GM19372 (cell line): ENCODE data around the gene GHDC.
"Not testable (repeated sequence)": the region's sequence is repeated elsewhere in the genome, so short reads cannot be mapped to it uniquely, and the experiment has no call there.

ENCODE experiments used
- ATAC-seq: cut with Tn5 transposase; IDR thresholded peaks from one replicate; pipeline ENCODE4 v1.9.1; 2021; ENCODE audit warnings: mild to moderate bottlenecking, low read depth, moderate library complexity; ENCODE audit not compliant: unreplicated experiment

The GHDC gene, protein sequence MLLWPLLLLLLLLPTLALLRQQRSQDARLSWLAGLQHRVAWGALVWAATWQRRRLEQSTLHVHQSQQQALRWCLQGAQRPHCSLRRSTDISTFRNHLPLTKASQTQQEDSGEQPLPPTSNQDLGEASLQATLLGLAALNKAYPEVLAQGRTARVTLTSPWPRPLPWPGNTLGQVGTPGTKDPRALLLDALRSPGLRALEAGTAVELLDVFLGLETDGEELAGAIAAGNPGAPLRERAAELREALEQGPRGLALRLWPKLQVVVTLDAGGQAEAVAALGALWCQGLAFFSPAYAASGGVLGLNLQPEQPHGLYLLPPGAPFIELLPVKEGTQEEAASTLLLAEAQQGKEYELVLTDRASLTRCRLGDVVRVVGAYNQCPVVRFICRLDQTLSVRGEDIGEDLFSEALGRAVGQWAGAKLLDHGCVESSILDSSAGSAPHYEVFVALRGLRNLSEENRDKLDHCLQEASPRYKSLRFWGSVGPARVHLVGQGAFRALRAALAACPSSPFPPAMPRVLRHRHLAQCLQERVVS

DNA sequence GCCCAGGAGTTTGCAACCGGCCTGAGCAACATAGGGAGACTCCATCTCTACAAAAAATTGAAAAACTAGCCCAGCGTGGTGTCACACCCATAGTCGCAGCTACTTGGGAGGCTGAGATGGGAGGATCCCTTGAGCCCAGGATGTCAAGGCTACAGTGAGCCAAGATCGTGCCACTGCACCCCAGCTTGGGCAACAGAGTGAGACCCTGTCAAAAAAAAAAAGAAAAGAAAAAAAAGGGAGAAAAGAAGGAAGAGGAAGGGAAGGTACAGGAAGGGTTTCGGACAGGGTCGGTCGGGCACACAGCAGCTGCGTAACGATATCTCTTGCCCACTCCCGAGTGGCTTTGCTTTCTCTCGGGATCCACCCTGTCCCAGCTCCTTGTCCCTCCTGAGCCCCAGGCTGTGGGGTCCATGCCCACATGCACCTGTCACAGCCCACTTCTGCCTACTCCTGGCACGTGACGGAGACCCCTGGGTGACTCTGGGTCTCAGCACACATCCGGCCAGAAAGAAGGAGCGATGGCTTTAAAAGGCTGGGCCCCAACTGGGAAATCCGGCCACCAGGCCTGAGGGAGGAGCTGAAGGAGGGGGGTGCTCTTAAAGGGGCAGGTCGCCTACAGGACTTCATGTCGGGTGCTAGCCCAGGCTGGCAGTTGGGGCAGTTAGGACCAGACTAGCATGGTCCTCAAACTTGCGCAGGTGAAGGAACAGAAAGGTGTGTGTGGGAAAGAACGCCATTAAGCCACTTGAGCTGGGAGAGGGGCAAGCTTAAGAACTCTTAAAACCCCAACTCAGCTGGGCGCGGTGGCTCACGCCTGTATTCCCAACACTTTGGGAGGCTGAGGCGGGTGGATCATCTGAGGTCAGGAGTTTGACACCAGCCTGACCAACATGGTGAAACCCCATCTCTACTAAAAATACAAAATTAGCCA lies at the start of gene GHDC:
Gene GHDC, minus strand, starts transcription at position 526 of the 931 bp plus-strand sequence. CDS start 913 bp downstream, outside the sequence.
- peak; percentile 95 for ATAC-seq

DNA sequence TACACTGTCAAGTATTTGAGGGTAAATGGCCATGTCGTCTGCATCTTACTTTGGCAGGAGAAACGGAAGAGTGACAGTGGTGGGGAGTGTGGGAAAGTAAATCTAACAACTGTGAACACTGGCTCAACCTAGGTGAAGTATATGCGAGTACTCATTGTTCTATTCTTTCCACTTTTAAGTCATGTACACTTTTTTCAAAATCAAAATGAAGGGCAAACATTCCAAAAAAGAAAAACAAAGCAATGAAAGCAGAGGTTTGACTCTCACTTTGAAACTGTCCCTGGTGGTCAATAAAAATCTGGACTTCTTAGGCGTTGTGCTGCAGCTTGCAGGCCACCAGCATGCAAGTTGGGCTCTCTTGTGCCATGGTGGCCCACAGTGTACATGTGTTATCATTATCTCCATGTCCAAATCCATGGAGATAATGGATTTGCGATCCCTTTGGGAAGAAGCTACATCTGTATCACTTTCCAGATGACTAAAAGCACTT lies 49.2 kb upstream of the GHDC start:
- ATAC-seq, result no peak

DNA sequence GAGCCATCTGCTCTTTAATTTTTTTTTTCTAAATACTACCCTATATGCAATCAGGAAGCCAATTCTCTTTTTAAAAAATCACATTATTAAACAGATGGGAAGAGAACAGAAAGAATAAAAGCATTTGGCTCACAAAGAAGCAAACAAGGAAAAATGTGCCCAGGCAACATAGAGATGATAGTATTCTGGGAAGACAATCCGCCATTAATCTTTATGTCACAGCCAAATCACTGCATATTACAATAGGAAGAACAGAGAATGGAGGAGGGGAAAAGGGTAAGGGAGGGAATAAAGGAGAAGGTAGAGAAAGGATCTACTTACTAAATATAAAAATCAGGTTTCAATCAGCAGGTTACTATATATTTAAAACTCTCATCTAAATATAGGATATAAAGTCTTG lies 47.6 kb upstream of the GHDC start:
- ATAC-seq, result no peak

DNA sequence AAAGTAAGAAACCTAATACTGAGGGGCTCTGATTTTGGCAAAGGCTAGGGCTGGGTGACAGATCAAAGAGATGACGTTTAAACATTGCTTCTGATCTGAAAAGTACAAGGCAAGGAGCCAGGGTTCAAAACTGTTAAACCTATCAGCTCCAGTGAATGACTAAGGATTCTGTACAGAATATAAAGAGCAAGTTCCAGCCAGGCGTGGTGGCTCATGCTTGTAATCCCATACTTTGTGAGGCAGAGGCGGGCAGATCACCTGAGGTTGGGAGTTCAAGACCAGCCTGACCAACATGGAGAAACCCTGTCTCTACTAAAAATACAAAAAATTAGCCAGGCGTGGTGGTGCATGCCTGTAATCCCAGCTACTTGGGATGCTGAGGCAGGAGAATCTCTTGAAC lies 46.6 kb upstream of the GHDC start:
- ATAC-seq, result not testable (repeated sequence)

DNA sequence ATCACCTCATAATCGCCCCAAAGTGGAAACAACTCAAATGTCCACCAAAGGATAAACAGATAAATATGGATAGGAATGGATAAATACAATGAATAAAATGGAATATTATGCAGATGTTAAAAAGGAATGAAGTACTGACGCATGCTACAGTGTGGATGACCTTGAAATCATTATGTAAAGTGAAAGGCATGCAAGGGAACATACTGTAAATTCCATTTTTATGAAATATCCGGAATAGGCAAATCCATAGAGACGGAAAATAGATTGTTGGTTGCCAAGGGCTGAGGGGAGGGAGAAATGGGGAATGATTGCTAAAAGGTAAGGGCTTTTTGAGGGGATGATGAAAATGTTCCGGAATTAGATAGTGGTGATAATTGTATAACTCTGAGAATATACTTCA lies 45.9 kb upstream of the GHDC start:
- no peak for ATAC-seq

DNA sequence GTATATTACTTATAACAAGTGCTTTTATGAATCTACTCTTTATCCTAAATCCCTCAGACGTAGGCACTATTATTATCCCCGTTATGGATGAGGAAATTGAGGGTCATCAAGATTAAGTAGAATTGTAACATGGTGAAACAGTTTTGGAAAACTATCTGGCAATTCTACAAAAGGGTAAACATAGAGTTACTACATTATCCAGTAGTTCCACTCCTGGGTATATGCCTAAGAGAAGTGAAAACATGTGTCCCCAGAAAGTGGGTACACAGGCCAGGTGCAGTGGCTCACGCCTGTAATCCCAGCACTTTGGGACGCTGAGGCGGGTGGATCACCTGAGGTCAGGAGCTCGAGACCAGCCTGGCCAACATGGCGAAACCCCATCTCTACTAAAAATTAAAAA lies 45.3 kb upstream of the GHDC start:
- not testable (repeated sequence) for ATAC-seq

DNA sequence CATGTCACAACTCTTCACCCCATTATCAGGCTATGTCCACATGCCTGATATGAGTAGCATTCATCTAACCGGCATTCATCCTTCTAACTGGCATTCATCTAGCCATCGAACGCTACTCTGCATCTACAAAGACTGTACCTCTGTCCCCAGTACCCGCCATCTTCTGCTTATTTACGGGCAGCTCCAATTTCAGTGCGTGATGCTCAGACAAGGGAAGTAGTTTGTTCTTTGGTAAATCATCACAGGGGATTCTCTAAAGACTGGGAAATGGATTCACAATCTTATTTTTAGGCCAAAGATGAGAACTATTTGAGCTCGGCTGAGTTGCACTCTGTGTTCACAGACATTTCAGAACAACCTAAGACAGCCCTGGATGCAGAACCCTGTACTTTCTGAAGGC lies 42.5 kb upstream of the GHDC start:
- ATAC-seq, result no peak

DNA sequence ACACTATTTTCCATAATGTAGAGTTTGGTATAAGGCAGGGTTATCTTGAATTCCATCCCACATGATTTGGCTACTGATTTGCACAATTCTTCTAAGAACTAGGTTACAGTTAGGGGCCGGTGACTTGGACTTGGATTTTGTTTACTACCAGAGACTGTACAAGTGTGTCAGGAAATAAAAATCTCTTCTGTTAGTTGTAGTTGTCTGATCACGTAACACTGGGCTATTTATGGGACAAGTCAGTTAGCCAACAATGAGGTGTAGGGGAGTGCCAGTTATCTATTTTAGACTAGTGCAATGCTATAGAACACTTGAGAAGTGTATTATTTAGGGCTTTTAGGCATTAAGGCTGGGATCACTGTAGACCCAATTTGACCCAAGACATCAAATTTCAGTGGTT lies 39.7 kb upstream of the GHDC start:
- ATAC-seq, result no peak

DNA sequence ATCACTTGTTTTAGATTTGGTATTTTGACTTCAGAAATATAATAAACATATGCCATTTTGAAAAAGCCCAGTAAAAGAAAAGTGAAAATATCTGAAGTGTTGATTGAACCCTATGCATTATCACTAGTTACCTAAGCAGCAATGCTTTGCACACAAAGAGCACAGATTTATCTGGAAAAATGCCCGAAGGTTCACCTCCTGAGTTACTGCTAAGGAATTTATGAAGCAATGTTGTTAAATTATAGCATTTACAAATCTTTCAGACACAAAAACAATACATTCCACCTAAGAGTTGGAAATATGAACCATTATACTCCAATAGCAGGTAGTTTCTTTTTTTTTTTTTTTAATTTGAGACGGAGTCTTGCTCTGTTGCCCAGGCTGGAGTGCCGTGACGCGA lies 38.9 kb upstream of the GHDC start:
- ATAC-seq, result no peak

DNA sequence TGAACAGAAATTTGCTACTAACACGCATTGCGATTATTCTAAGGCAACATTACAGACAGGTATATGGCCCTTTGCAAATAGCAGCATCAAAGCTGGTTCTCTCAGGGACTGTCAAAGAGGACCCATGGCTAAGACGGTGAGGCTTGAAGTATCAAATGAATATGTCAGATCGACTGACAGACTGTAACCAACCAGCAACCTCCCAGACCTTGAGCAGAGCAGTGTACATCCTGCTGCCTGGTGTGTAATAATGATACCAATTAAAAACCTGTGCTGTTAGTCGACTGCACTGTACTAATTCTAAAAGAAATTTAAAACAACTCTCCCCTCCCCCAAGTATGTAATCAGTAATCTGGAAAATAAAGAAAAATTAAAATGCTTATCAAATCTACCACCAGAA lies 35.9 kb upstream of the GHDC start:
- no peak for ATAC-seq

DNA sequence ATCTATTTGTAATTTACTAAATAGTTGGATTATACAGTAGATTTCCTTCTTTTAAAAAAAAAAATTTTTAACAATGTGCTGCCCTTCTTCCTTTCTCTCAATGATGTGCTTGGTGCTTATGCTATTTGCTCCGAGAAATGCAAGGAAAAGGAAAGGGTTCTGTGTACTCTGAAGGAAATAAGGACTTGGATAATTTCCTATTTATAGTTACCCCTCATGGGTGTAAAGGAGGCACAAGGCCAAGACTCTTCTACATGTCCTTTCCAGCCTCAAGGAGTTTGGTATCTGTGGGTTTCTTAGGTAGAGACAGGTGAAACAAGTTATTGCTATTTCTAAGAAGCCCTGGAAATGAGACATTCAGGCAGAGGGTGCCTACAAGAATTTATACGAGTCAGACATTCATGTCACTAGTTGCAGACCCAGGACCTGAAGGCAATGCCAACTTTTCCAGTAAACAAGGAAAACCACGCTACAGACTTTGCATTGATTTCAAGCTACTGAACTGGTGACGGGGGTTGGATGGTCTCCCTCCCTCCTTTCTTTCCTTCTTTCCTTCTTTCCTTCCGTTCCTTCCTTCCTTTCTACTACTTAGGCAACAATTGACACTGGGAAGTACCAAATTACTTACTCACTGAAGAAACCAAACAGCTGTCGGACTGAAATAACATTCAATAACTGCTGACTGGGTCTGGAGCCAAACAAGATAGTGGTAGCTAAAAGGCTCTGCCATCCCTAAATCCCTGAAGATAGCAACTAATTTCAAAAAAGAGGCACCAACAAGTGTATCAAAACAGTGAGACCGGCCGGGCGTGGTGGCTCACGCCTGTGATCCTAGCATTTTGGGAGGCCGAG lies 33.8 kb upstream of the GHDC start:
- no peak for ATAC-seq

DNA sequence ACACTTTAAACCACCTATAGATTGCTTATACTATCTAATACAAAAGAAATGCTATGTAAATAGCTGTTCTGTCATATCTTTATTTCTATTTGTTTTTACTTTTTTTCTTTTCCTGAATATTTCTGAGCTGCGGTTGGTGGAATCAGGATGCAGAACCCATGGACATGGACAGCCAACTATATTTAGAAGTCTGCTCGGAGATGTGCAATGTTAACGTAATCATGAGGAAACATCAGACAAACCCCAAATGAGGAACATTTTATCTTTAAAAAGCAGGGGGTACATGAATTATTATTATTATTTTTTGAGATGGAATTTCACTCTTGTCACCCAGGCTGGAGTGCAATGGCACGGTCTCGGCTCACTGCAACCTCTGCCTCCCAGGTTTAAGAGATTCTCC lies 31.4 kb upstream of the GHDC start:
- no peak for ATAC-seq

DNA sequence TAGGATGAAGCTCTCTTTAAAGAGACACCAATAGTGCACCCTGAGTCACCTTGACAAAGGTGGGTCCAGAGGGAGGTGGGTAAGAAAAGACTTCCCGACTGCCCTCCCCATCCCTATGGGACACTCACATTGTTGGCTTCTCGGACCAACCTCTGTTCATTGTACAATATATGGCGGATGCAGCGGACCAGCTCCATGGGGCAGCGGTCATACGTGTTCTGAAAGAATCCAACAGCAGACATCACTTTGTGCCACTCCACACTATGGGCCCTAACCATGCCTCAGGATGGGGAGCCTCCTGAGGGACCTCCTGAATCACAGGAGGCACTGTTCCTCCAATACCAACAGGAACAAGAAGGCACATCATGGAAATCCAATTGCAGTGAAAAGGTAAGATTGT lies 30.4 kb upstream of the GHDC start:
- ATAC-seq, result no peak

DNA sequence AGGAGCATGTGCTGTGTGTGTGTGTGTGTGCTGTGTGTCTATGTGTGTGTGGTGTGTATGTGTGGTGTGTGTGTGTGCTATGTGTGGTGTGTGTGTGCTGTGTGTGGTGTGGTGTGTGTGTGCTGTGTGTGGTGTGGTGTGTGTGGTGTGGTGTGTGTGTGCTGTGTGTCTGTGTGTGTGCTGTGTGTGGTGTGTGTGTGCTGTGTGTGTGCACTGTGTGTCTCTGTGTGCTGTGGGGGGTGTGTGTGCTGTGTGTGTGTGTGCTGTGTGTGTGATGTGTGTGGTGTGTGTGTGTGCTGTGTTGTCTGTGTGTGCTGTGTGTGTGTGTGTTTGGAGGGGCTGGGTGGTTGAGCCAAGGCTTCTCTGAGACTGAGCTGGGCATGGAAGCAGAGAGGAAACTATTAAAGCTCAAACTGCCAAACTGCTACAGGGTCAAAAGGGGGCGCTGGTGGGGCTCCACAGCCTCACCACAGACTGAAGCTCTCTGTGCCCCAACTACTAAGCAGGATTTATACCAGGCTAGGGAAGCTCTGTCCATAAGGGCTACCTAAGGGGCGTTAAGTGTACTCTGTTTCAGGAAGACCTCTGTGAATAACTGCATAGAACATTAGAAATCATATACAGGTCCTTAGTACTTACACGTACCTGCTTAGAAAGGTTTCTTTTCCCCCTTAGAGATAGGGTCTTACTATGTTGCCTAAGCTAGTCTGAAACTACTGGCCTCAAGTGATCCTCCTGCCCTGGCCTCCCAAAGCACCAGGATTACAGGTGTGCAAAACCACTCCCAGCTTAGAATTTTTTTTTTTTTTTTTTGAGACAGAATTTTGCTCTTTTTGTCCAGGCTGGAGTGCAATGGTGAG lies 27.8 kb upstream of the GHDC start:
- no peak for ATAC-seq

DNA sequence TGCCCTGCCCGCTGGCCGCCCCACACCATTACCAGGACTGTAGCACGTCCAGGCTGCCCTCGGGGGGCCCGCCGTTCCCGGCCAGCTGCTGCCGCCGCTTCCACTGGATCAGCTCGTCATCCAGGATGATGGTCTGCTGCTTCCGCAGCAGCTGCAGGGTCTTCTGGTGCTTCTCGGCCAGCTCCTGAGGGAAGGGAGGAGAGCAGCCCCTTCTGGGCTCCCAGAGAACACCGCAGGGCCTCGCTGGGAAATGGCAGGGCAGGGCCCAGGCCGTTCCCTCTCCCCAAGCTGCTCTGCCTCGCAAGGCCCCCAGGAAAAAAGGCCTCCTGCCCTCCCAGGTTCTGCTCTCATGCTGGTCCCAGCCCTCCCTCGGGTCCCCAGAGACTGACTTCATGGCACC lies 25.0 kb upstream of the GHDC start:
- not testable (repeated sequence) for ATAC-seq

DNA sequence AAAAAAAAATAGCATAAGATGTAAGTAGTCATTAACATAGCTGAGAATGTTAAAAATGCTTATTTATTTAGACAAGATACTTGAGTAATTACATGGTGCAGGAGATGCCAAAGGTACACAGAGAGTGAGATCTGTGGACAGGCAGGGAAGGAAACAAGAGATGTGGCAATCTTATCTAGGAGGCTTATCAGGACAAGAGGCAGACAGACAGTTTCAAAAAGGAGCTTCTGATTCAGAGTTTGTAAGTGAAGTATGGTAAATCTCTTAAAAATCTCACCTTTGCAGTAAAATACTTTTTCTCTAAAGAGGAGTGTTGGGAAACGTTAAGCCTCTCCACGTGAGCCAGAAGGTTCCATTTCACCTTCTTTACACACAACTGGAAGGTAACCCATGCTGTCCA lies 19.9 kb upstream of the GHDC start:
- ATAC-seq, result no peak

DNA sequence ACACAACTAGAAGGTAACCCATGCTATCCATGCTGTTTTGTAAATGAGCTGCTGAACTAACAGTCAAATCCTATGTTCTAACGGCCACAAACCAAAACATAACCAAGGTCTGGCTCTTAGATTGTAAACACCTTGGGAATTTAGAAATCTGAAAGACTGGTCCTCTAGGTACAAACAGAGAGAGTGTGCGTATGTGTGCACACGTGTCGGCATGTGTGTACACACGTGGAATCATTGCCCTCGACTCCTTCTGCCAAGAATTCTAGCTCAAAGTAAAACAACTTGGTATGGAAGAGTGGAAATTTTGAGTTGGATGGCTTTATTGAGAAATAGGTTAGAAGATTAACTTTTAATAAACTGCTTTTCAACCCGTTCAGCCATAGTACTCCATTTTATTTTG lies 18.1 kb upstream of the GHDC start:
- no peak for ATAC-seq

DNA sequence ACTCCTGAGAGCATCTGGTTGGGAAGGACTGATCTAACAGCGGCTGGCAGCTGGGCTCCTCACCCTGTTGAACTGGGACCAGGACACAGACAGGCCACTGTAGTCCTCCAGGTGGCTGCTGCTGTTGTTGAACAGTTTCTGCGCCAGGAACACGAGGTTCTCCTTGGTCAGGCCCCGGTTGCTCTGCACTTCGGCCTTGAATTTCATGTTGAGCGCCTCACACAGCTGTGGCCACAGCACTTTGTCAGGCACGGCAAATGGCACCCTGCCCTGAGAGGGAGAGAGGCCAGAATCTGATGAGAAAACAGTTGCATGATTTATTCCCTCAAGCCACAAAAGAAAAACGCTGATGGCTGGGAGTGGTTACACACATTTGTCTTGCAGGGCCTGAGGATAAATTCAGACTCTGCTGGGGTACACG lies 17.6 kb upstream of the GHDC start:
- not testable (repeated sequence) for ATAC-seq

DNA sequence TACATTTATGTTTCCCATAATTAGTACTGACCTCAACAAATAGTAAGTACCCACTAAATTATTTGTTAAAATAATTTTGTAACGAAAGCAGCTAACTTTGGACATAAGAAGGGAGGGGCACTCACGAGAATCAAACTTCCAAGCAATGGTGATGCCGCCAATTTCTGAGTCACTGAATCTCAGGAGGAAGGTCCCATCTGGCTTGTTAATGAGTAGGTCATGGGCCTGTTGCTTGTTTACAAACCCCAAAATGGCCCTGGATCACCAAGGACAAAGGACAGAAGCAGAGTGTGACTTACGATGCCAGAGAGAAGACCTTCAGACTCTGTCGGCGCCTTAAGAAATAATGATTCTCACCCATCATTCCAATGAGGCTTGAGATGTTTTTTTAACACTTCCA lies 15.8 kb upstream of the GHDC start:
- ATAC-seq, result no peak
